ENCODE measurements around the gene MAP10. TPM values are rescaled to one million over a fixed set of nuclear protein-coding genes. Genes with fewer than 3 reads are reported as not detected.

Gene MAP10
- total RNA-seq, 2 donors from 2014 or later: 1.5 to 2.4 TPM

DNA sequence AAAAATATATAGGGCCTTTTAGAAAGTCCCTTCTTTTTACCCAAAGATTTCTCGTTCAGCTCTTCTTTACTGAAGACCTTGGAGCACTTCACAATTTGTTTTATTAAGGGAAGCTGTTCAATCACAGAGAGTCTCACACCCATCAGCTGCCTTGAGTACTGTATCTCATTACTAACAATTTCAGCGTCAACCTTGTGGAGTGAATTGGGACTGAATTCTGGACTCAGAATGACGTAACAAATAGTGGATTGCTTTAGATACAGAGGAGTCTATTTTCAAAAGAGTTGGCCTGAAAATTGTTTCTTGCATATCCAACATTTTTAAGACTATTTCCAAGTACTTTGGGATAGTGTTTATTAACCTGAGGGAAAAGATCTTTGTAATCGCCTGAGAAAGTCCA is 7.9 kb downstream of the MAP10 start:
- Histone ChIP-seq H3K9me3 (peaks cover 4% of the 10 kb centered on the region), H3K36me3 (no peaks in the 10 kb centered on the region), H3K27ac (no peak overlapping the region), H3K4me3 (no peak overlapping the region), H3K27me3 (replicated peaks; ENCODE audit: insufficient read depth) (no peaks in the 10 kb centered on the region), H3K4me1 (ENCODE audit: control insufficient read depth in 1 of 2, low read depth in 2 of 2) (no peaks in the 10 kb centered on the region)
- ATAC-seq (ENCODE audit: insufficient number of reproducible peaks, low FRiP score, low read depth): no peak
- TF ChIP-seq, protein P1, sequence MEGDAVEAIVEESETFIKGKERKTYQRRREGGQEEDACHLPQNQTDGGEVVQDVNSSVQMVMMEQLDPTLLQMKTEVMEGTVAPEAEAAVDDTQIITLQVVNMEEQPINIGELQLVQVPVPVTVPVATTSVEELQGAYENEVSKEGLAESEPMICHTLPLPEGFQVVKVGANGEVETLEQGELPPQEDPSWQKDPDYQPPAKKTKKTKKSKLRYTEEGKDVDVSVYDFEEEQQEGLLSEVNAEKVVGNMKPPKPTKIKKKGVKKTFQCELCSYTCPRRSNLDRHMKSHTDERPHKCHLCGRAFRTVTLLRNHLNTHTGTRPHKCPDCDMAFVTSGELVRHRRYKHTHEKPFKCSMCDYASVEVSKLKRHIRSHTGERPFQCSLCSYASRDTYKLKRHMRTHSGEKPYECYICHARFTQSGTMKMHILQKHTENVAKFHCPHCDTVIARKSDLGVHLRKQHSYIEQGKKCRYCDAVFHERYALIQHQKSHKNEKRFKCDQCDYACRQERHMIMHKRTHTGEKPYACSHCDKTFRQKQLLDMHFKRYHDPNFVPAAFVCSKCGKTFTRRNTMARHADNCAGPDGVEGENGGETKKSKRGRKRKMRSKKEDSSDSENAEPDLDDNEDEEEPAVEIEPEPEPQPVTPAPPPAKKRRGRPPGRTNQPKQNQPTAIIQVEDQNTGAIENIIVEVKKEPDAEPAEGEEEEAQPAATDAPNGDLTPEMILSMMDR (IDR thresholded peaks at IDR 0.05): no peak
- DNase-seq (ENCODE audit: low spot score): no peak

DNA sequence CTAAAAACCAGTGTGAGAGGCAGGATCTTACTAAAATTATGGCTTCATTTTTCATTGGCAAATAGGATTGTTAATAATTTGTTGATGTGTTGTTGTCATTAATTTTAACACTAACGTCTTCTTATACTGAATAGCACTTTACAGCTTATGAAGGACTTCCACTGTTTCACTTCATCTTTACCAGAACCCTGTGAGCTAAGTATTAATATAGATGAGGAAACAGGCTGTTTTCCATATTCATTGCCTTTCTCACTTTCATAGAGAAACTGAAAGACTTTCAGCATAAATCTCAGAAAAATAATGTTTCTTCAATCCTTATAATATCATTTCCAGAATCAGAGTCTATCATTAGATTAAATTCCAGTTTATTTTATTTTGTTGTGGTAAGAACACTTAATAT is 8.5 kb downstream of the MAP10 start:
- H3K4me1 ChIP-seq (ENCODE audit: control insufficient read depth in 1 of 2, low read depth in 2 of 2): no peaks in the 10 kb centered on the region
- H3K4me3 ChIP-seq: no peak overlapping the region
- no peak for ATAC-seq (ENCODE audit: insufficient number of reproducible peaks, low FRiP score, low read depth)
- DNase-seq (ENCODE audit: low spot score): no peak
- no peaks in the 10 kb centered on the region for H3K36me3 ChIP-seq
- TF ChIP-seq, protein P1 (IDR thresholded peaks at IDR 0.05): no peak
- H3K27me3 ChIP-seq (replicated peaks; ENCODE audit: insufficient read depth): no peaks in the 10 kb centered on the region
- H3K27ac ChIP-seq: no peak overlapping the region
- no peaks in the 10 kb centered on the region for H3K9me3 ChIP-seq

DNA sequence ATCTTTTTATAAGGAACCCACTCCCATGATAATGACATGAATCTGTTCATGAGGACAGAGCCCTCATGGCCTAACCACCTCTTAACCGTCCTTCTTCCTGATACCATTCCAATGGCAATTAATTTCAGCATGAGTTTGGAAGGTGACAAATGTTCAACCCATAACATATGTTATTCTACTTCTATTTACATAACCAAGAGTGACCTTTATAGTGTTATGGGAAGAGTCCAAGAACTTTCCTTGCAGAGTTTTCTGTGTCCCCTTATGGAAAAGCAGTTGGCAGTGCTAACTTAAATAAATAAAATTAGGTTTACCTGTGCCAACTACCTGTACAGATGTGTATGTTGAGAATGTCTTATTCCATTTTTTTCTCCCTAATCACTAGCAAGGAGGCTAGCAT is 11.1 kb downstream of the MAP10 start:
- H3K27me3 ChIP-seq (replicated peaks; ENCODE audit: insufficient read depth): no peaks in the 10 kb centered on the region
- no peaks in the 10 kb centered on the region for H3K36me3 ChIP-seq
- no peak overlapping the region for H3K27ac ChIP-seq
- DNase-seq (ENCODE audit: low spot score) (no peak), ATAC-seq (ENCODE audit: insufficient number of reproducible peaks, low FRiP score, low read depth) (no peak)
- H3K9me3 ChIP-seq: no peaks in the 10 kb centered on the region
- H3K4me1 ChIP-seq (ENCODE audit: control insufficient read depth in 1 of 2, low read depth in 2 of 2): no peaks in the 10 kb centered on the region
- TF ChIP-seq, protein P1 (IDR thresholded peaks at IDR 0.05): no peak
- H3K4me3 ChIP-seq: no peak overlapping the region

DNA sequence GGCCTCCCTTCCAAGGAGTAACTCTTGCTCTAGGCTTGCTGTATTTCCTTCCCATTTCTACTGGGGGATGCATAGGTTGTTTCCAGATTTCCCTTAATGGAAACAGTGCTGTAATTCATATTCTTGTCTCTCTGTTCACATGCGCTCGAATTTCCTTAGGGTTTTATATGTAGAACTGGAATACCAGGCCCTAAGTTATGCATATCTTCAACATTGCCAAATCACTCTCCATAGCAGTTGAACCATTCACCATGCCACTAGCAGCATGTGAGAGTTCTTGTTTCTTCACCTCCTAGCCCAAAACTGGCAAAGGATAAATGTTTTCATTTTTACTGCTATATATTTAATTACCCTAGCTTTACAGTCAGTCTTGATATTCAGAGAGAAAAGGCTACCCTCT is 12.8 kb downstream of the MAP10 start:
- no peaks in the 10 kb centered on the region for H3K4me1 ChIP-seq (ENCODE audit: control insufficient read depth in 1 of 2, low read depth in 2 of 2)
- no peaks in the 10 kb centered on the region for H3K27me3 ChIP-seq (replicated peaks; ENCODE audit: insufficient read depth)
- DNase-seq (ENCODE audit: low spot score) (no peak), ATAC-seq (ENCODE audit: insufficient number of reproducible peaks, low FRiP score, low read depth) (no peak)
- TF ChIP-seq, protein P1 (IDR thresholded peaks at IDR 0.05): no peak
- H3K36me3 ChIP-seq: no peaks in the 10 kb centered on the region
- H3K9me3 ChIP-seq: no peaks in the 10 kb centered on the region
- no peak overlapping the region for H3K4me3 ChIP-seq
- no peak overlapping the region for H3K27ac ChIP-seq

DNA sequence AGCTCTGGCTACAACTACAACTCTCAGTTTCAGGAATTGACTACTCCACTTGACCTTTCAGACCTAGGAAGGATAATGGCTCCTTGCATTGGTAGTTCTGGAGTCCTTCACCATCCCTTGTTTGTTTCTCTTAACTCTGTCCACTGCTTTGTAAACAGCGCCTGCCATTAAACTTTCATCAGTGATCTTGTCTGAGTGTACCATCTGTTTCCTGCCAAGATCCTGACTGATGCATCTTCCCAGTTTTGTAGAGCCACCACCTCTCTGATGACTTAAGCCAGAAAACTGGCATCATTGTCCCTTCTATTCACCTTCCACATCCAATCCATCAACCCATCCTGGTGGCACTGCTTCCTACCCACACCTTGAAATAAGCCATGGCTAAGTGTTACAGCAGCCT is 15.2 kb downstream of the MAP10 start:
- DNase-seq (ENCODE audit: low spot score) (no peak), ATAC-seq (ENCODE audit: insufficient number of reproducible peaks, low FRiP score, low read depth) (no peak)
- Histone ChIP-seq H3K36me3 (no peaks in the 10 kb centered on the region), H3K27ac (no peak overlapping the region), H3K4me3 (no peak overlapping the region), H3K4me1 (ENCODE audit: control insufficient read depth in 1 of 2, low read depth in 2 of 2) (no peaks in the 10 kb centered on the region), H3K27me3 (replicated peaks; ENCODE audit: insufficient read depth) (no peaks in the 10 kb centered on the region), H3K9me3 (no peaks in the 10 kb centered on the region)
- TF ChIP-seq, protein P1 (IDR thresholded peaks at IDR 0.05): no peak

Measured in thoracic aorta (tissue), 2 donors.